Ishikawa (cell line): ENCODE results near the gene RPS3A.

Experiments used
- EP300 ChIP-seq: IDR thresholded peaks from 2 replicates; pipeline ENCODE4 v1.6.1; 2012; ENCODE audit warnings: borderline replicate concordance
- NFIC ChIP-seq: IDR thresholded peaks from 2 replicates; pipeline ENCODE4 v1.6.1; 2012
- TEAD4 ChIP-seq: IDR thresholded peaks from 2 replicates; pipeline ENCODE4 v1.6.1; 2012

DNA sequence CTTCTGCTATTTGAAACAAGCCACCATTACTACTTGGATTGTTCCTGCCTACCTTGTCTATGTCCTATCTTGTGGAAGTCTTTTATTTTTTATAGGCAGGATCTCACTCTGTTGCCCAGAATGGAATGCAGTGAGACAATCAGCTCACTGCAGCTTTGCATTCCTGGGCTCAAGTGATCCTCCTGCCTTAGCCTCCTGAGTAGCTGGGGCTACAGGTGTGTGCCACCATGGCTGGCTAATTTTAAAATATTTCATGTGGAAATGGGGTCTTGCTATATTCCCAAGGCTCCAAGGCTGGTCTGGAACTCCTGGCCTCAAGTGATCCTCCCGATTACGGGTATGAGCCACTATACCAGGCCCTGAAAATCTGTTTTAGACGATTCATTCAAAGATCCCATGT lies 7.6 kb downstream of the RPS3A start:
- TF ChIP-seq EP300: no peak
- TF ChIP-seq TEAD4: no peak
- no peak for TF ChIP-seq NFIC
